AG09309 (cell line): ENCODE data around the gene GLP2R.

Source experiments
- DNase-seq: peaks from one replicate; pipeline ENCODE4 v3.0.0-alpha.2; 2010; ENCODE audit warnings: low read depth
- H3K4me3 ChIP-seq: 2 replicates; pipeline ENCODE4 v1.5.1; 2011; ENCODE audit warnings: mild to moderate bottlenecking, low read depth, low read length, moderate library complexity; ENCODE audit not compliant: control insufficient read depth
- CTCF ChIP-seq: IDR thresholded peaks from 2 replicates; pipeline ENCODE4 v1.5.1; 2011; ENCODE audit warnings: mild to moderate bottlenecking, low read depth, low read length, inconsistent platforms; ENCODE audit not compliant: insufficient read depth, control insufficient read depth; ENCODE audit errors: missing control alignments

Gene GLP2R

GRCh38 chr17:9900044-9900594 is 74.4 kb downstream of the GLP2R start:
- no peak for TF ChIP-seq CTCF
- DNase-seq: no peak
- H3K4me3 ChIP-seq: no peak overlapping the region

GRCh38 chr17:9900784-9901183 is 75.1 kb downstream of the GLP2R start:
- TF ChIP-seq CTCF: no peak
- no peak for DNase-seq
- H3K4me3 ChIP-seq: no peak overlapping the region

GRCh38 chr17:9902120-9902519 is 76.4 kb downstream of the GLP2R start:
- H3K4me3 ChIP-seq: no peak overlapping the region
- no peak for DNase-seq
- TF ChIP-seq CTCF: no peak

- no peak overlapping the region for H3K4me3 ChIP-seq
- TF ChIP-seq CTCF: no peak
- no peak for DNase-seq
Observed at GRCh38 chr17:9904277-9905077, 78.8 kb downstream of the GLP2R start.

- no peak for DNase-seq
- H3K4me3 ChIP-seq: no peak within 1 kb of the TSS
- no peak for TF ChIP-seq CTCF
Observed at GRCh38 chr17:9905078-9905415, 79.3 kb downstream of the GLP2R start, which contains the start of gene RCVRN. Gene RCVRN (minus strand): TSS chr17:9905271. CDS start chr17:9905180, 91 bp downstream.

GRCh38 chr17:9905902-9906301 is 80.2 kb downstream of the GLP2R start:
- TF ChIP-seq CTCF: peak; percentile 30
- no peak overlapping the region for H3K4me3 ChIP-seq
- no peak for DNase-seq

GRCh38 chr17:9906616-9907015 is 80.9 kb downstream of the GLP2R start:
- H3K4me3 ChIP-seq: no peak overlapping the region
- no peak for TF ChIP-seq CTCF
- DNase-seq: no peak
